Stimulated activated naive B cell treated with anti-CD40 and anti-IgM and Interleukin-4, amounts not matched to agents 10 μg/mL and 1 μg/mL and 100 μg/mL, for 72 hours (primary cell): ENCODE data around the gene C10orf88.

Source experiments
- ATAC-seq, 2 donors: fragments of 150-1000 bp; cut with Tn5 transposase; replicated peaks; 2 replicates each; pipeline ENCODE4 v1.10.0; 2021; ENCODE audit warnings: moderate library complexity in 1 of 2
- DNase-seq: peaks from one replicate; pipeline ENCODE4 v3.0.0; 2021
- H3K27ac Mint-ChIP-seq: one replicate; pipeline ENCODE4 v1.8.0; 2022; ENCODE audit warnings: mild to moderate bottlenecking, mixed read lengths
- H3K27me3 Mint-ChIP-seq, 2 donors: one replicate each; pipeline ENCODE4 v1.8.0; 2022; ENCODE audit warnings: mixed read lengths in 2 of 2
- H3K36me3 Mint-ChIP-seq, 2 donors: one replicate each; pipeline ENCODE4 v1.8.0; 2022; ENCODE audit warnings: mixed read lengths in 2 of 2, mild to moderate bottlenecking in 1 of 2
- H3K4me1 Mint-ChIP-seq, 2 donors: one replicate each; pipeline ENCODE4 v1.8.0; 2022; ENCODE audit warnings: mixed read lengths in 2 of 2, mild to moderate bottlenecking in 1 of 2
- H3K4me3 Mint-ChIP-seq, 2 donors: one replicate each; pipeline ENCODE4 v1.8.0; 2022; ENCODE audit warnings: mild to moderate bottlenecking in 2 of 2, mixed read lengths in 2 of 2, moderate library complexity in 1 of 2
- H3K9me3 Mint-ChIP-seq, 2 donors: one replicate each; pipeline ENCODE4 v1.8.0; 2022; ENCODE audit warnings: mixed read lengths in 2 of 2, mild to moderate bottlenecking in 1 of 2

Gene C10orf88

DNA sequence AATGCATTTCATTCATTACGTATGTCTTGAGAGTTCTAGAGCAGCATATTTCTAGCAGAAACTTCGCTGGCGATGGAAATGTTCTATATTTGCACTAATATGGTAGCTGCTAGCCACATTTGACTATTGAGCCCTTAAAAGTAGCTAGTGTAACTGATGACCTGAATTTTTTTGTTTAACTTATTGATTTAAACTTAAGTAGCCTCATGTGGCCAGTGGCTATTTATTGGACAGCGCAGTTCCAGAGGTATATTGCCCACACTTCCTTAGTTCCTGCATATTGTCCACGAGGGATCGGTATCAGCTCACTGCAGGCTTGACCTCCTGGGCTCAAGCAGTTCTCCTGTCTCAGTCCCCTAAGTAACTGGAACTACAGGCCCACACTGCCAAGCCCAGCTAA, 29.9 kb upstream of the C10orf88 start:
- no peak for ATAC-seq
- no peaks in the 10 kb centered on the region for H3K27me3 Mint-ChIP-seq
- no peaks in the 10 kb centered on the region for H3K9me3 Mint-ChIP-seq
- H3K4me1 Mint-ChIP-seq: peaks cover 14 to 15% of the 10 kb centered on the region in 2 donors
- no peak overlapping the region for H3K27ac Mint-ChIP-seq
- peaks cover 16 to 17% of the 10 kb centered on the region in 2 donors for H3K36me3 Mint-ChIP-seq
- no peak overlapping the region for H3K4me3 Mint-ChIP-seq
- no peak for DNase-seq

DNA sequence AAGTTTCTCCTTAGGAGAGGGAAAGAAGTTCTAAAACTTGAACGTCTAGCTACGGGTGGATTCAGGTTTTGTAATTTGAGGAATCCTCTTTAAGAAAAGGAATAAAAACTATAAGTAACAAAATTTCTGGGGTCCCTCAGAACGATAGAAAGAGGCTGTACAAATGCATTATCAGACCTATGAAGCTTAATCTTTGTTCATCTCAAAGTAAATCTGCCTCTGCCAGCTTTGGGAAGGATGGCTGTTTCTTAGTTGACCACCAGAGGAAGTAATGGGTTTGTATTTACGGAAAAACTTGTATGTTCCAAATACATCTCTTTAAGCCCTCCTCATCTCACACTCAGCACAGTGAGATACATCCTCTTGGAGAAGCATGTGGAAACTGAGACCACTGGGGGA, 27.0 kb upstream of the C10orf88 start:
- ATAC-seq: peak in 1 of 2 donors; percentile 9
- H3K27me3 Mint-ChIP-seq: peaks cover 0 to 4% of the 10 kb centered on the region in 2 donors
- peak overlapping the region; percentile 98 for H3K27ac Mint-ChIP-seq
- peak overlapping the region; percentile 88 to 90 for H3K4me3 Mint-ChIP-seq
- no peaks in the 10 kb centered on the region for H3K9me3 Mint-ChIP-seq
- no peak for DNase-seq
- H3K36me3 Mint-ChIP-seq: peaks cover 6 to 10% of the 10 kb centered on the region in 2 donors
- peaks cover 14 to 15% of the 10 kb centered on the region in 2 donors for H3K4me1 Mint-ChIP-seq

DNA sequence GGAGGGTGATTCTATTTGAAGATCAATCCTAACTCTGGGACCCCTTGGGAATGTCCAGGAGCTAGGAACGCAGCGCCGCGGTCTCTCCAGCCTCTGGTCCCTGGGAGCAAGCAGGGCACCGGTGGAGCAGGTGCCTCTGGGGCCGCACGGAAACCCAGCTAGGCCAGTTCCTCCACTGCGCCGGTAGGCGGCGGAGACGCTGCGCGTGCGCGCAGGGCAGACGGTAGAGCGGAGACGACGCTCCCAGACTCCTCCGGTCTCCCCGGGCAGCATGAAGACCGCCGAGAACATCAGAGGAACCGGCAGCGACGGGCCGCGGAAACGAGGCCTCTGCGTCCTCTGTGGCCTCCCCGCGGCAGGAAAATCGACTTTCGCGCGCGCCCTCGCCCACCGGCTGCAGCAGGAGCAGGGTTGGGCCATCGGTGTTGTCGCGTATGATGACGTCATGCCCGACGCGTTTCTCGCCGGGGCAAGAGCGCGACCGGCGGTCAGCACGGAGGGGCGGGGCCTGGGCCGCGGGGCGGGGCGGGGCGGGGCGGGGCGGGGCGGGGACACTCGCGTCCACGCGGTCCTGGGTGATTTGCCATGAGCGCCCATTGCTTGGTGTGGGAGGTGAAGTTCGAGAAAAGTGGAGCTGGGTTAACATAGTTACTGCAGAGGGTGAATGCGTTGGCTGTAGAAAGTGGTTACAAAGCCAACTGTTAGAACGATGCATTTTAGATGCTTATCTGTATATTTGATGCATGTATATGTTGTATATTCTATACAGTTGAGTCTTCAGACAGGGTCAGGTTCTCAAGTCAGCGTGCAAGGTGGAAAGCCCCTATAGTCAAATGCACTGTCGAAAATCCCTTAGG, 26.4 kb upstream of the C10orf88 start, which contains the start of gene PSTK:
Gene PSTK (plus strand): TSS at position 193 of the 857 bp plus-strand sequence. CDS start 79 bp downstream, at position 272.
- Mint-ChIP-seq H3K9me3 (no peaks in the 10 kb centered on the region), H3K27me3 (peaks cover 0 to 4% of the 10 kb centered on the region in 2 donors), H3K36me3 (peaks cover 6 to 10% of the 10 kb centered on the region in 2 donors), H3K4me3 (peak within 1 kb of the TSS; percentile 88 to 90), H3K4me1 (peaks cover 14 to 15% of the 10 kb centered on the region in 2 donors), H3K27ac (peak within 1 kb of the TSS; percentile 98)
- ATAC-seq (peak; percentile 97 to 98), DNase-seq (peak; percentile 88)

DNA sequence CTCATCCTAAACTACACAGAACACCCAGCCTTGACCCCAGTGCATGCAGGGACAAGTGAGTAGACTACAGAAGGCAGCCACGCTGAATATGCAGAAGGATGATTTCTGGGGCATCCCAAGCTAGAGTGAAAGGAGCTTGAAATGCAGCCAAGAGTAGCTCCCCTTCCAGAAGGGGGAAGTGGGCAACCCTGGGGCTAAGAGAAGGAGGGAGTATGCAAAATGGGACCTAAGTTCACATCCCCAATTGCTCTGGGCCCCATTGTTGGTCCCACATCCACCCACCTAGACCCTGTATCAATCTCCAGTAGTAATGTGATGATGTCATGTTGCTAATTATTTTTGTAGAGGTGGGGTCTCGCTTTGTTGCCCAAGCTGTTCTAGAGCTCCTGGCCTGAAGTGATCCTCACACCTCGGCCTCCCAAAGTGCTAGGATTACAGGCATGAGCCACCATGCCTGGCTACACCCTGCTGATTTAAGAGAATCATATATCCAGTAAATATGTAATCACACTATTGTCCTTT, 20.6 kb upstream of the C10orf88 start:
- Mint-ChIP-seq H3K4me3 (no peak overlapping the region), H3K27me3 (peaks cover 19 to 30% of the 10 kb centered on the region in 2 donors), H3K27ac (no peak overlapping the region), H3K9me3 (no peaks in the 10 kb centered on the region), H3K36me3 (no peaks in the 10 kb centered on the region), H3K4me1 (peaks cover 0 to 6% of the 10 kb centered on the region in 2 donors)
- ATAC-seq (peak; percentile 45 to 69), DNase-seq (no peak)

DNA sequence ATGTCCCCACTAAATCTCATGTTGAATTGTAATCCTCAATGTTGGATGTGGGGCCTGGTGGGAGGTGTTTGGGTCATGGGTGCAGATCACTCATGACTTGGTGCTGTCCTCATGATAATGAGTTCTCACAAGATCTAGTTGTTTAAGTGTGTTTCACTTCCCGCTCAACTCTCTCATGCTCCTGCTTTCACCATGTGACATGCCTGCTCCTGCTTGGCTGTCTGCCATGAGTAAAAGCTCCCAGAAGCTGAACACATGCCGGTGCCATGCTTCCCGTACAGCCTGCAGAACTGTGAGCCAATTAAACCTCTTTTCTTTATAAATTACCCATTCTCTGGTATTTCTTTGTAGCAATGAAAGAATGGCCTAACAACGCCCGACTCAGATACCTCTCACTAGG, 20.0 kb upstream of the C10orf88 start:
- peaks cover 0 to 6% of the 10 kb centered on the region in 2 donors for H3K4me1 Mint-ChIP-seq
- H3K9me3 Mint-ChIP-seq: peaks cover 0 to 1% of the 10 kb centered on the region in 2 donors
- no peak for ATAC-seq
- H3K27me3 Mint-ChIP-seq: peaks cover 22 to 35% of the 10 kb centered on the region in 2 donors
- H3K27ac Mint-ChIP-seq: no peak overlapping the region
- H3K36me3 Mint-ChIP-seq: no peaks in the 10 kb centered on the region
- H3K4me3 Mint-ChIP-seq: no peak overlapping the region
- no peak for DNase-seq

DNA sequence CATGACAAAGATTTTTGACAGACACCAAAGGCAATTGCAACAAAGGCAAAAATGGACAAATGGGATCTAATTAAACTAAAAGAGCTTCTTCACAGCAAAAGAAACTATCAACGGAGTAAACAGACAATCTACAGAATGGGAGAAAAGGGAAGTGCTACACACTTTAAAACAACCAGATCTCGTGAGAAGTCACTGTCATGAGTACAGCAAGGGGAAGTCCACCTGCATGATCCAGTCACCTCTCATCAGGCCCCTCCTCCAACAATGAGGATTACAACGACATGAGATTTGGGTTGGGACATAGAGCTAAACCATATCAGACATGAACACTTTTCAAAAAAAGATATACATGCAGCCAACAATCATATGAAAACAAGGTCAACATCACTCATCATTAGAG, 14.7 kb upstream of the C10orf88 start:
- Mint-ChIP-seq H3K4me3 (no peak overlapping the region), H3K9me3 (peaks cover 25 to 27% of the 10 kb centered on the region in 2 donors), H3K36me3 (peaks cover 8 to 29% of the 10 kb centered on the region in 2 donors), H3K4me1 (no peaks in the 10 kb centered on the region), H3K27ac (no peak overlapping the region), H3K27me3 (peaks cover 25 to 69% of the 10 kb centered on the region in 2 donors)
- ATAC-seq: no peak
- no peak for DNase-seq

DNA sequence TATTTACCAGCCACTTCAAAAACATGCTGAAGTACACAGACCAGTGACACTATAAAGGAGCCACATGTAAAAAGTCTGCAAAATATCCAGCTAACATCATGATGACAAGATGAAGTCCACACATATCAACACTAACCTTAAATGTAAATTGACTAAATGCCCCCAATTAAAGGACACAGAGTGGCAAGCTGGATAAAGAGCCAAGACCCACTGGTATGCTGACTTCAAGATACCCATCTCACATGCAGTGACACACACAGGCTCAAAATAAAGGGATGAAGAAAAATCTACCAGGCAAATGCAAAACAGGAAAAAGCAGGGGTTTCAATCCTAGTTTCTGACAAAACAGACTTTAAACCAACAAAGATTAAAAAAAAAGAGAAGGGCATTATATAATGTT, 12.9 kb upstream of the C10orf88 start:
- Mint-ChIP-seq H3K4me1 (no peaks in the 10 kb centered on the region), H3K9me3 (peaks cover 25 to 27% of the 10 kb centered on the region in 2 donors), H3K27ac (no peak overlapping the region), H3K4me3 (no peak overlapping the region), H3K27me3 (peaks cover 25 to 74% of the 10 kb centered on the region in 2 donors), H3K36me3 (peaks cover 14 to 29% of the 10 kb centered on the region in 2 donors)
- DNase-seq: no peak
- ATAC-seq: no peak

DNA sequence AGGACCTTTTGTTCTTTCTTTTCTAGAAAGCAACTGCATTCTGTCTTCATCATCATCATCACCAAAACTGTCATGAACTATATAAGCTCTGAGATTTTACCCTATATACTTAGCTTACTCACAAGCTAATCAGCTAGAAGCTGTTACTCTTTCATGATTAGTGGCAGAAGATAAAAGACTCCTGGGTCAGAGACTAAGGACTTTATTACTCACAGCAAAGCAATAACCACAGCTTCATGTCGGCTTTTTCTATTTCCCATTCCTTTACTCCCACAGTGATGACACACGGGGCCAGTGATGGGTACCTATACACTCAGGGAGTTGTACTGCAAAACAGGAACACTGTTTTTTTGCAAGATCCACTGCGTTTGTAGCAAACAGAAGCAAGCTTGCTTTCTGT, 8.4 kb upstream of the C10orf88 start:
- Mint-ChIP-seq H3K36me3 (peaks cover 14 to 26% of the 10 kb centered on the region in 2 donors), H3K4me1 (no peaks in the 10 kb centered on the region), H3K27ac (no peak overlapping the region), H3K4me3 (no peak overlapping the region), H3K9me3 (peaks cover 14 to 17% of the 10 kb centered on the region in 2 donors), H3K27me3 (peaks cover 18 to 47% of the 10 kb centered on the region in 2 donors)
- no peak for DNase-seq
- no peak for ATAC-seq

DNA sequence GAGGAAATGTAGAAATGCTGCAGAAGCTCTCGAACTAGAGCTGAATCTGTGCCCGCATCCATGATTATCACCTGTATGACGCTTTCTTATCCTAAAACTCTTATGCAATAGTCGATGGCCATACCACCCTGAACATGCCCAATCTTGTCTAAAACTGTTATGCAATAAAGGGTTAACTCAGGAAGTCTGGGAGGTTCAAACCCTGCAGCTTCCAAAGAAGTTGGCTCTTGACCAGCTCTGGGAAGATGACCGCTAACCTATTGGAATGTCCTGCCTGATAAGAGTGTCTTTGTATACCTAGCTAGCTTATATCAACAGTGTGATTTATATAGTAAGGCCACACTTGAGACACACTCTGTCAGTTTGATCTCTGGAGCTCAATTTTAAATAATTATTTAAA, 3.4 kb upstream of the C10orf88 start:
- Mint-ChIP-seq H3K27me3 (peaks cover 6 to 7% of the 10 kb centered on the region in 2 donors), H3K27ac (no peak overlapping the region), H3K36me3 (peaks cover 10 to 14% of the 10 kb centered on the region in 2 donors), H3K9me3 (peaks cover 0 to 2% of the 10 kb centered on the region in 2 donors), H3K4me1 (peaks cover 13 to 27% of the 10 kb centered on the region in 2 donors), H3K4me3 (no peak overlapping the region)
- no peak for DNase-seq
- no peak for ATAC-seq

DNA sequence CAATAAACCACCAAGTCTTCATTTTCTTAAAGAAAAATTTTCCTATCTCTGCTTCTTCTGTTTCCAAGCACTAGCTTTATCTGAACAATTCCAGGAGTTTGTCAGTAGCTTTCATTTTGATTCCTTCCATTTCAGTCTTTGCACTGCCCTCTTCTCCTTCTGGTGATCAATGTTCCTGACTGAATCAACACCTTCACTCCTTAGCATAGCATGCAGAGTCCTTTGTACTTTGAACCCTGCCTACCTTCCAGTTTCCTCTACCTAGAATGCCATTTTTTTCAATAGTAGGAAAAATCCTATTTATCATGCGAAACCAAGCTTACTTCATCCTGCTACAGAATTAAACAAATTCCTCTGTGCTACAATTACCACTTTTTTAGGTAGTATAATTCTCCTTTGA, 1.9 kb upstream of the C10orf88 start:
- Mint-ChIP-seq H3K36me3 (peaks cover 10 to 17% of the 10 kb centered on the region in 2 donors), H3K27me3 (peaks cover 0 to 3% of the 10 kb centered on the region in 2 donors), H3K4me1 (peaks cover 13 to 30% of the 10 kb centered on the region in 2 donors), H3K9me3 (peaks cover 0 to 2% of the 10 kb centered on the region in 2 donors), H3K4me3 (no peak overlapping the region), H3K27ac (no peak overlapping the region)
- ATAC-seq (no peak), DNase-seq (no peak)

DNA sequence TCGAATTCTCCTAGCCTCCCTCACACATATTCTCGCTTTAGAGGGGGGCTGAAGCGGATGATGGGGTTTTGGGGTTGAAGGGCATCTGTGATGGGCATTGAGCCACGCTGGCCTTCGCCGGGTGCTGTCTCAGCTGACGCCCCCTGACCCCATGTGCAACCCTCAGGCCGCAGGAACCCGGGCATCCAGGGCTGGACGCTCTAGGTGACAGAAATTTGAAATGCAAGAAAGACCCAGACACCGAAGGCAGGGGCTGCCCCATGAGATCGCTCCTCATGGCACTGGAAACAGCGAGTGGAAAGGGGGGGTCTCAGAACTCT, 664 bp upstream of the C10orf88 start:
- DNase-seq (no peak), ATAC-seq (no peak)
- H3K4me1 Mint-ChIP-seq: peaks cover 16 to 38% of the 10 kb centered on the region in 2 donors
- H3K36me3 Mint-ChIP-seq: peaks cover 11 to 21% of the 10 kb centered on the region in 2 donors
- H3K27me3 Mint-ChIP-seq: no peaks in the 10 kb centered on the region
- H3K27ac Mint-ChIP-seq: peak overlapping the region; percentile 87
- peaks cover 0 to 2% of the 10 kb centered on the region in 2 donors for H3K9me3 Mint-ChIP-seq
- peak overlapping the region; percentile 93 to 98 for H3K4me3 Mint-ChIP-seq

DNA sequence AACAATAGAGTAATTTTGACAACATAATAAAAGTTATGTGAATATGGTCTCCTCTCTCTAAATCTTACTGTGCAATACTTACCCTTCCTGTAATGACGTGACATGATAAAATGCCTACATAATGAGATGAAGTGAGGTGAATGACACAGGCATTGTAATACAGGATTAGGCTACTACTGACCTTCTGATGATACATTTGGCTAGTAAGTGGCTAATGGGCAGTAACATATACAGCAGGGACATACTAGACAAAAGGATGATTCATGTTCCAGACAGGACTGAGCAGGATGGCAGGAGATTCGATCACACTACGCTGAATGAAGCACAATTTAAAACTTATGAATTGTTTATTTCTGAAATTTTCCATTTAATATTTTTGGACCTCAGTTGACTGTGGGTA, 4.7 kb downstream of the C10orf88 start:
- Mint-ChIP-seq H3K4me3 (no peak overlapping the region), H3K27ac (no peak overlapping the region), H3K36me3 (peaks cover 28 to 47% of the 10 kb centered on the region in 2 donors), H3K9me3 (no peaks in the 10 kb centered on the region), H3K27me3 (no peaks in the 10 kb centered on the region), H3K4me1 (peaks cover 13 to 31% of the 10 kb centered on the region in 2 donors)
- DNase-seq: no peak
- no peak for ATAC-seq

DNA sequence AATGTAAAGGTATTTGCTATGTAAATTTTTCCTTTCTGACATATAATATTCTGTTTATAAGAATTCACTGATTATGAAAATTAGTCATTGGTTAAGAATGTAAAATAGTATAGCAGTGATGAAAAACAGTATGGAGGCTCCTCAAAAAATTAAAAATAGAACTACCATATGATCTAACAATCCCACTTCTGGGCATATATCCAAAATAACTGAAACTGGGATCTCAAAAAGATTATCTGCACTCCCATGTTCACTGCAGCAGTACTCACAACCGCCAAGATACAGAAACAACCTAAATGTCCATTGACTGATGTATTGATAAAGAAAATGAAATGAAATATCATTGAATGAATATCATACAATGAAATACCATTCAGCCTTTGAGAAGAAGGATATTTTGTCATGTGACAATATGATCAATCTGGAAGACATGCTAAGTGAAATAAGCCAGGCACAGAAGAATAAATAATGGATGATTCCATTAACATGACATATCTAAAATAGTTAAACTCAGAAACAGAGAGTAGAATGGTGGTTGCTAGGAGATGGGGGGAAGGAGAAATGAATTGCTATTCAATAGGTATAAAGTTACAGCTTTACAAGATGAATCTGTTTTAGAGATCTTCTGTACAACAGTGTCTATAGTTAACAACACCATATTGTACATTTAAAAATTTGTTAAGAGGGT, 14.0 kb downstream of the C10orf88 start:
- Mint-ChIP-seq H3K4me1 (peaks cover 0 to 5% of the 10 kb centered on the region in 2 donors), H3K9me3 (no peaks in the 10 kb centered on the region), H3K4me3 (no peak overlapping the region), H3K36me3 (peaks cover 32 to 35% of the 10 kb centered on the region in 2 donors), H3K27ac (no peak overlapping the region), H3K27me3 (no peaks in the 10 kb centered on the region)
- no peak for DNase-seq
- no peak for ATAC-seq

DNA sequence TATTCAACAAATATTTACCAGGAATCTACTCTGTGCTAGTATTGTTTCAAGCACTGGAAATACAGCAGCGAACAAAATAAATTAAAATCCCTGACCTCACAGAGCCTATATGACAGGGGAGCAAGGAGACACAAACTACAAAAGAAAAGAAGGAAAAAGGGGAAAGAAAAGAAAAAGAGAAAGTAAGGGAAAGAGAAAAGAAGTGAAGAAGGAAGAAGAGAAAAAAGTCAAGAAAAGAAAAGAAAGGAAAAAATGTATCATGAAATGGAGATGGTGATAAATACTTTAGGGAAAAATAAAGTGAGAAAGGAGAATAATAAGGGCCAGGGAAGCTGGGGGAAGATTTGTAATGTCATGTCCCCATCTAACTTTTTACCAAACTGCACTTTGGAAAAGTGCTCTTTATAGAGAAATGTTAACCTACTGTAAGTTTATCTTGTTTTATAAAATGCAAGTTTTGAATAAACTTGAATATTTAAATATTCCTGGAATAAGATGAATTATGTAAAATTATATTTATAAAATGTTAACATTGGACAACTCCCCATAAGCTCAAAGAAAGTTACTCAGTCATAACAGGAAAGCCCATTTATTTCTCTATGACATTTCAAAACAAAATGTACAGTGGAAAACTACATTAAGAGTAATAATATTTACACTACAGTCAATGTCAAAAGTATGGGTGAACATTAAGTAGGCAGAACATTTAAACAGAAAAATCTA, 14.7 kb downstream of the C10orf88 start:
- ATAC-seq (no peak), DNase-seq (no peak)
- Mint-ChIP-seq H3K27me3 (no peaks in the 10 kb centered on the region), H3K4me1 (peaks cover 0 to 5% of the 10 kb centered on the region in 2 donors), H3K4me3 (no peak overlapping the region), H3K9me3 (no peaks in the 10 kb centered on the region), H3K27ac (no peak overlapping the region), H3K36me3 (peaks cover 32% of the 10 kb centered on the region in 2 donors)
